MV-4-11 (cell line): Measurements from ENCODE around the gene ARHGAP32.
A peak's percentile ranks its signal among the peaks of the same experiment; 100 is the strongest.

ENCODE experiments used
- DNase-seq: peaks from one replicate; lab custom pipeline; 2025; lab: John Stamatoyannopoulos, UW

The ARHGAP32 gene

GRCh38 chr11:129109701-129110100 is 82.4 kb downstream of the ARHGAP32 start:
- DNase-seq = no peak

GRCh38 chr11:129106788-129107187 is 85.3 kb downstream of the ARHGAP32 start:
- DNase-seq = no peak

GRCh38 chr11:129102756-129103155 is 89.4 kb downstream of the ARHGAP32 start:
- peak; percentile 37 for DNase-seq

GRCh38 chr11:129102225-129102624 is 89.9 kb downstream of the ARHGAP32 start:
- no peak for DNase-seq

- DNase-seq = no peak
These were observed 98.8 kb downstream of the ARHGAP32 start for GRCh38 chr11:129093283-129093682.

GRCh38 chr11:129090056-129090455 is 102.1 kb downstream of the ARHGAP32 start:
- DNase-seq = no peak

GRCh38 chr11:129089279-129089678 is 102.8 kb downstream of the ARHGAP32 start:
- no peak for DNase-seq

GRCh38 chr11:129086976-129087375 is 105.1 kb downstream of the ARHGAP32 start:
- DNase-seq = no peak

GRCh38 chr11:129077191-129077590 is 114.9 kb downstream of the ARHGAP32 start:
- no peak for DNase-seq

GRCh38 chr11:129075757-129076156 is 116.4 kb downstream of the ARHGAP32 start:
- DNase-seq = no peak

- no peak for DNase-seq
These were observed 124.7 kb downstream of the ARHGAP32 start for GRCh38 chr11:129067454-129067853.

GRCh38 chr11:129066229-129066628 is 125.9 kb downstream of the ARHGAP32 start:
- no peak for DNase-seq

- DNase-seq = no peak
These were observed 129.0 kb downstream of the ARHGAP32 start for GRCh38 chr11:129063118-129063517.

- no peak for DNase-seq
These were observed 130.5 kb downstream of the ARHGAP32 start for GRCh38 chr11:129061492-129062230.

GRCh38 chr11:129056916-129057315 is 135.2 kb downstream of the ARHGAP32 start:
- no peak for DNase-seq

- DNase-seq = no peak
These were observed 136.9 kb downstream of the ARHGAP32 start for GRCh38 chr11:129055196-129055595.

- no peak for DNase-seq
These were observed 143.2 kb downstream of the ARHGAP32 start for GRCh38 chr11:129048911-129049310.

- no peak for DNase-seq
These were observed 147.0 kb downstream of the ARHGAP32 start for GRCh38 chr11:129045150-129045549.

GRCh38 chr11:129042503-129042902 is 149.6 kb downstream of the ARHGAP32 start:
- DNase-seq = no peak

GRCh38 chr11:129041611-129042018 is 150.5 kb downstream of the ARHGAP32 start:
- DNase-seq = no peak

GRCh38 chr11:129040934-129041333 is 151.2 kb downstream of the ARHGAP32 start:
- DNase-seq = no peak

GRCh38 chr11:129035244-129035643 is 156.9 kb downstream of the ARHGAP32 start:
- DNase-seq = no peak

GRCh38 chr11:129034001-129034400 is 158.1 kb downstream of the ARHGAP32 start:
- DNase-seq = no peak
